PC-9 (cell line): ENCODE measurements around the gene GSE1. TPM values are rescaled to one million over a fixed set of nuclear protein-coding genes. Genes with fewer than 3 reads are reported as not detected.

Experiments
- BruUV-seq: library from RNA; stranded (reverse); fragments of 400-500 nt; replicated peaks from 2 replicates; lab custom pipeline; 2021; lab: Mats Ljungman, UMichigan
- CTCF ChIA-PET: fragments of 300-600 bp; sonication (Branson Sonifier 250); formaldehyde crosslinking; loops from one replicate; lab custom pipeline; 2022; ENCODE audit warnings: antibody characterized with exemption; lab: Charles Lee
- POLR2A ChIA-PET: fragments of 300-600 bp; sonication (Branson Sonifier 250); formaldehyde crosslinking; loops from one replicate; lab custom pipeline; 2022; ENCODE audit warnings: antibody characterized with exemption; ENCODE audit not compliant: unreplicated experiment; lab: Charles Lee
- DNase-seq, 2 experiments: peaks; one replicate each; pipeline versions ENCODE4 v3.0.0 to v3.0.0-alpha.2; 2015 to 2022; ENCODE audit warnings: mixed read lengths in 1 of 2
- H2AFZ ChIP-seq: fragments of 200-600 bp; sonication (generic); 2 replicates; pipeline ENCODE4 v1.8.1; 2017; ENCODE audit warnings: antibody characterized with exemption
- H3F3A ChIP-seq: fragments of 200-600 bp; sonication (generic); 2 replicates; pipeline ENCODE4 v1.8.1; 2017; ENCODE audit warnings: antibody characterized with exemption, mild to moderate bottlenecking, low read depth; ENCODE audit not compliant: insufficient read depth
- H3K27ac ChIP-seq: fragments of 200-600 bp; sonication (generic); 2 replicates; pipeline ENCODE4 v1.6.1; 2016; ENCODE audit warnings: mixed run types
- H3K27me3 ChIP-seq: fragments of 200-600 bp; sonication (generic); 2 replicates; pipeline ENCODE4 v1.6.1; 2016; ENCODE audit warnings: low read depth, mixed run types; ENCODE audit not compliant: insufficient read depth
- H3K36me3 ChIP-seq: fragments of 200-600 bp; sonication (generic); 2 replicates; pipeline ENCODE4 v1.6.1; 2016; ENCODE audit warnings: low read depth, mixed run types
- H3K4me1 ChIP-seq: fragments of 200-600 bp; sonication (generic); replicated peaks from 2 replicates; pipeline ENCODE4 v1.6.1; 2016; ENCODE audit warnings: mixed run types; ENCODE audit not compliant: insufficient read depth
- H3K4me2 ChIP-seq: fragments of 200-600 bp; sonication (generic); 2 replicates; pipeline ENCODE4 v1.6.1; 2017; ENCODE audit warnings: mixed run types
- H3K4me3 ChIP-seq: fragments of 200-600 bp; sonication (generic); 2 replicates; pipeline ENCODE4 v1.6.1; 2016; ENCODE audit warnings: mixed run types
- H3K79me2 ChIP-seq: fragments of 200-600 bp; sonication (generic); 2 replicates; pipeline ENCODE4 v1.6.1; 2017; ENCODE audit warnings: low read depth, mixed run types
- H3K9me2 ChIP-seq: fragments of 200-600 bp; sonication (generic); 2 replicates; pipeline ENCODE4 v1.8.1; 2017; ENCODE audit warnings: mild to moderate bottlenecking; ENCODE audit not compliant: insufficient read depth
- H3K9me3 ChIP-seq: fragments of 200-600 bp; sonication (generic); 2 replicates; pipeline ENCODE4 v1.8.1; 2016; ENCODE audit warnings: low read depth; ENCODE audit not compliant: insufficient read depth
- H4K20me1 ChIP-seq: fragments of 200-600 bp; sonication (generic); 2 replicates; pipeline ENCODE4 v1.8.1; 2017; ENCODE audit not compliant: insufficient read depth
- EZH2 ChIP-seq: fragments of 200-600 bp; sonication (generic); IDR thresholded peaks from 2 replicates; pipeline ENCODE4 v1.8.0; 2017; ENCODE audit warnings: antibody characterized with exemption, low read depth
- intact Hi-C: fragments of 100-400 bp; cut with micrococcal nuclease; formaldehyde crosslinking; loops from one replicate; pipeline ENCODE4 v1.10.0; 2022; ENCODE audit not compliant: unreplicated experiment
- total RNA-seq: library from RNA; stranded (reverse); gene quantifications from 2 replicates; pipeline ENCODE4 v1.2.3, GENCODE V29; 2021
- TF ChIP-seq, protein P1 (sequence below): fragments of 200-600 bp; sonication (generic); conservative IDR thresholded peaks from 2 replicates; pipeline ENCODE4 v1.6.1; 2017; ENCODE audit warnings: mixed run types, antibody characterized with exemption, mild to moderate bottlenecking, moderate library complexity

GSE1 gene
- total RNA-seq, 1 experiment from 2014 or later, result 83.5 TPM

DNA sequence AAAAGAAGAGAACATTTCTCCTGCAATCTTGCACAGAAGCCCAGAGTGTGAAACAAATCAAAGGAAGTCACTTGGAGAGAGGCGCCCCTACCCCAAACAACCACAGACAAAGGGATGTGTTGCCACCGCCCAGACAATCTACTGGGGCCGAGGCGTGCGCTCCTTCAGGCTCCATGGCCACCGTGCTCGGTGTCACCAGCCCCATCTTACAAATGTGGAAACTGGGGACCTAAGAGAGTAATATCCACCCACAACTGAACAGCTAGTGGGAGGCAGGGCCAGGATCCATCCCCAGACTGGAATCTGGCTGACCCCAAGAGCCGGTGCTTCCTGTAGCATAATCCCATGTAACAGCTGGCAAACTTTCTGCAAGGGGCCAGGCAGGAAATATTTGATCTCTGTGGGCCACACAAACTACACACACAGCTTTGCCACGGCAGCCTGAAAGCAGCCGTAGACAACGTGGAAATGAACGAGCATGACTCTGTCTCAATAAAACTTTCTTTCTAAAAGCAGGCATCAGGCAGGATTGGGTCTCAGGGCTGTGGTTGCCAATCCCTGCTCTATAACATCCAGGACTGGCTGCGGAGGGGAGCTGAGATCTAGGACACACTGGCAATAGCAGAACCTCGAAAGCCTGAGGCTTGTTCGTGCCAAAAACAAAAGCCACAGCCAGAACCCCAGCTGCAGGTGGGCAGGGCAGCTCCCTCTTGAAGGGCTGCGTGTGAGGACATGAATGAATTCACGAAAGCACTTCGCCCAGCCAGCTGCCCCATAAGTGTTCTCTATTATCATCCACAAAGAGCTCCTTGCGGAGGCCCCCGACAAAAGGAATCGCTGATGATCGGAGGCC is 102.3 kb downstream of the GSE1 start:
- Histone ChIP-seq H3K4me1 (peaks cover 8% of the 10 kb centered on the region; the same call in 1 of the 2 replicates), H4K20me1 (peaks cover 8% of the 10 kb centered on the region), H3K4me2 (no peak overlapping the region), H3K36me3 (no peaks in the 10 kb centered on the region), H3K4me3 (no peak overlapping the region), H3K27ac (no peak overlapping the region), H3K27me3 (no peaks in the 10 kb centered on the region), H3F3A (peaks cover 12% of the 10 kb centered on the region; the same call in 1 of the 2 replicates), H3K9me2 (no peaks in the 10 kb centered on the region), H3K79me2 (no peaks in the 10 kb centered on the region), H2AFZ (no peak overlapping the region), H3K9me3 (peaks cover 4% of the 10 kb centered on the region; the same call in 1 of the 2 replicates)
- no peak for DNase-seq
- ChIA-PET CTCF (interaction anchor here (0.5 to 0.7 kb wide), 2 partner anchors 25 to 101 kb away, joined by 6 to 10 read pairs; no protein-coding TSS in a partner anchor), POLR2A (interaction anchor here (0.6 to 0.9 kb wide), 2 partner anchors 29 to 286 kb away, joined by 3 to 6 read pairs; no protein-coding TSS in a partner anchor)
- intact Hi-C loops, result no loop called here
- TF ChIP-seq EZH2, result no peak
- TF ChIP-seq, protein P1, sequence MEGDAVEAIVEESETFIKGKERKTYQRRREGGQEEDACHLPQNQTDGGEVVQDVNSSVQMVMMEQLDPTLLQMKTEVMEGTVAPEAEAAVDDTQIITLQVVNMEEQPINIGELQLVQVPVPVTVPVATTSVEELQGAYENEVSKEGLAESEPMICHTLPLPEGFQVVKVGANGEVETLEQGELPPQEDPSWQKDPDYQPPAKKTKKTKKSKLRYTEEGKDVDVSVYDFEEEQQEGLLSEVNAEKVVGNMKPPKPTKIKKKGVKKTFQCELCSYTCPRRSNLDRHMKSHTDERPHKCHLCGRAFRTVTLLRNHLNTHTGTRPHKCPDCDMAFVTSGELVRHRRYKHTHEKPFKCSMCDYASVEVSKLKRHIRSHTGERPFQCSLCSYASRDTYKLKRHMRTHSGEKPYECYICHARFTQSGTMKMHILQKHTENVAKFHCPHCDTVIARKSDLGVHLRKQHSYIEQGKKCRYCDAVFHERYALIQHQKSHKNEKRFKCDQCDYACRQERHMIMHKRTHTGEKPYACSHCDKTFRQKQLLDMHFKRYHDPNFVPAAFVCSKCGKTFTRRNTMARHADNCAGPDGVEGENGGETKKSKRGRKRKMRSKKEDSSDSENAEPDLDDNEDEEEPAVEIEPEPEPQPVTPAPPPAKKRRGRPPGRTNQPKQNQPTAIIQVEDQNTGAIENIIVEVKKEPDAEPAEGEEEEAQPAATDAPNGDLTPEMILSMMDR, result no peak
- no TSS peak for BruUV-seq

DNA sequence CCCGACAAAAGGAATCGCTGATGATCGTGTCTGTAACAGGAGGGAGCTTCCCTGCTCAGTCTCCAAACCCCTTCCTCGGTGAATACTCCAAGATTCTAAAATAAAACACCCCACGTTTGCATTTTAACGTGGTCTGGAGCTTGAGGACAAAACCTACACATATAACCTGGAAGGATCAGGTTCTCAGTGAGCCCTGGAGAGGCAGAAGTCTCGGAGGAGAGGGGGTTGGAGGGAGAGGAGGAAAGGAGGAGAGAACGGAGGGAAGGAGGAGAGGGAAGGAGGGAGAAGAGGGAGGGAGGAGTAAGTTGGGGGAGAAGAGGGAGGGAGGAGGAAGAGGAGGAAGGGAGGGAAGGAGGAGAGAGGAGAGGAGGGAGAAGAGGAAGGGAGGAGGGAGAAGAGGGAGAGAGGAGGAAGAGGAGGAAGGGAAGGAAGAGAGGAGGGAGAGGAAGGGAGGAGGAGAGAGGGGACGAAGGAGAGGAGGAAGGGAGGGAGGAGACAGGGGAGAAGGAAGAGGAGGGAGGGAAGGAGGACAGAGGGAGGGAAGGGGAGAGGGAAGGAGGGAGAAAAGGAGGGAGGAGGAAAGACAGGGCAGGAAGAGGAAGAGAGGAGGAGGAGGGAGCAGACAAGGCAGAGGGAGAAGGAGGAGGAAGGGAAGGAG is 103.0 kb downstream of the GSE1 start:
- Histone ChIP-seq H3K4me1 (peaks cover 10% of the 10 kb centered on the region; the same call in 1 of the 2 replicates), H3K4me2 (no peak overlapping the region), H3K9me2 (no peaks in the 10 kb centered on the region), H3K4me3 (no peak overlapping the region), H4K20me1 (peaks cover 9% of the 10 kb centered on the region), H2AFZ (no peak overlapping the region), H3K9me3 (peaks cover 4% of the 10 kb centered on the region; the same call in 1 of the 2 replicates), H3F3A (peaks cover 20% of the 10 kb centered on the region; the same call in 1 of the 2 replicates), H3K27me3 (no peaks in the 10 kb centered on the region), H3K36me3 (no peaks in the 10 kb centered on the region), H3K27ac (no peak overlapping the region), H3K79me2 (no peaks in the 10 kb centered on the region)
- no TSS peak for BruUV-seq
- ChIA-PET POLR2A (interaction anchor here (0.6 to 0.9 kb wide), 2 partner anchors 30 to 287 kb away, joined by 3 to 6 read pairs; no protein-coding TSS in a partner anchor), CTCF (interaction anchor here (0.5 to 0.7 kb wide), 2 partner anchors 26 to 102 kb away, joined by 6 to 10 read pairs; no protein-coding TSS in a partner anchor)
- no peak for TF ChIP-seq EZH2
- TF ChIP-seq, protein P1, result no peak
- no peak for DNase-seq
- intact Hi-C loops, result no loop called here

- H3K4me3 ChIP-seq, result no peak overlapping the region
- BruUV-seq, result no TSS peak
These were observed 103.5 kb downstream of the GSE1 start for GRCh38 chr16:85716680-85717038.

More at GRCh38 chr16:85716680-85717038, 103.5 kb downstream of the GSE1 start:
- Histone ChIP-seq H4K20me1 (peaks cover 14% of the 10 kb centered on the region), H3K4me1 (peaks cover 15% of the 10 kb centered on the region), H3K27me3 (no peaks in the 10 kb centered on the region), H3K4me2 (no peak overlapping the region), H3K9me3 (peaks cover 4% of the 10 kb centered on the region; the same call in 1 of the 2 replicates), H3K9me2 (no peaks in the 10 kb centered on the region), H2AFZ (no peak overlapping the region), H3K79me2 (no peaks in the 10 kb centered on the region), H3F3A (peaks cover 25% of the 10 kb centered on the region; the same call in 1 of the 2 replicates), H3K27ac (no peak overlapping the region), H3K36me3 (no peaks in the 10 kb centered on the region)
- ChIA-PET CTCF (no interaction called here), POLR2A (no interaction called here)
- intact Hi-C loops, result no loop called here
- no peak for DNase-seq
- TF ChIP-seq, protein P1, result no peak
- TF ChIP-seq EZH2, result no peak
